NCI-H510A (cell line): ENCODE results near the gene INPP5A.
"Not testable (repeated sequence)": the region's sequence is repeated elsewhere in the genome, so short reads cannot be mapped to it uniquely, and the experiment has no call there.

Source experiments
- DNase-seq: peaks from one replicate; lab custom pipeline; 2025; lab: John Stamatoyannopoulos, UW

Gene INPP5A

GRCh38 chr10:132504501-132505272 is 32.9 kb upstream of the INPP5A start:
- no peak for DNase-seq

GRCh38 chr10:132505546-132505945 is 32.0 kb upstream of the INPP5A start:
- DNase-seq = not testable (repeated sequence)

DNA sequence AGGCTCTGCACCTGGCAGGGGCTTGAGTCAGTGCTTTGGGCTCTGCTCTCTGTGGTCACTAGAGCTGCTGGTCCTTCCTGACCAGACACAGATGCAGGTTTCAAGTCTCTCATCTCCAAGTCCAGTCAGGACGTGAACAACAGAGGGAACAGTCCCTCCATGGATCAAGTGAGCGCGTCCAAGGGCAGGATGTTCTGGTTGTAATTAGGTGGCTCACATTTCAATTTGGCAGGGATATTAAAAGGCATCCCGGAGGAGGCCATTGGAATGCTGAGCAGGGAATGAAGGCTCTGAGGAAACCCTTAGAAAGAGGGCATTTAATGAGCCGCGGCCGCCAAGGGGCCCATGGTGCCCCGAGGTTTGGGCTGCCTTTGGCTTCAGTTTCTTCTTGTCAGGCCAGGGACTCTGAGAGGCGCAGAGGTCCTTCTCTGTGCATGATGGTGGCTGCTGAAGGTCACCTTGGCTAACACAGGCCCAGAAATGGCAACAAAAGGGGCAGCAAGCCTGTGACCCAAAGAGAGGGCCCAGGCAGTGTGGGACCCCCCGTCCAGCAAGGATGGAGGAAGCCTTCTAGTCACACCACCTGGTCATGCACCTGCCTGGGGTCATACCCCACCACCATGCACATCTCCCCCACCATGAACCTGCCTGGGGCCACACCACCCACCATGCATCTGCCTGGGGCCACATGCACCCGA is 30.7 kb upstream of the INPP5A start:
- no peak for DNase-seq

DNA sequence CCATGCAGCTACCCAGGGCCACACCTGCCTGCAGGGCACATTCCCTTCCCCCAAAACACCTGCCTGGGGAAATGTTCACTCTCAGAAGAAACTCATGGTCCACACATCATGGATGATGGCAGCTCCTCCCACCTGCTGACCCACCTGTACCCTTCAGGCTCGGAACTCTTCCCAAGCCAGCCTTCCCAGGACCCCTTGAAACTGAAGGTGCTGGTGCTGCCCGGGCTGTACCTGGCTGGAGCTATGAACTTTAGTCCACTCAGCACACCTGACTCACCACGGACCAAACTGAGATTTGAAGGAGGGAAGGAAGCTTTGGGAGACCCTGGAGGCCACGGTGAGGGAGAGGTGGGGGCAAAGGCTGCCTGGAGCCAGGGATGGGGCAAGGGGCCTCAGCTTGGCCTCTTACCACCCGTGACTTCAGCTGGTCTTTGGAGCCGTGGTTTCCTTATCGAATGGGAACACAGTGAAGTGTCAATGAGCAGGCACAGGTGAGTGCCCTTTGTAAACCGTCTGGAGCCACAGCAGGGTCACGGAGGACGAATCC is 30.1 kb upstream of the INPP5A start:
- no peak for DNase-seq

GRCh38 chr10:132507956-132508490 is 29.6 kb upstream of the INPP5A start:
- DNase-seq = no peak

- DNase-seq = no peak
Observed at GRCh38 chr10:132508581-132509443, 28.8 kb upstream of the INPP5A start.

DNA sequence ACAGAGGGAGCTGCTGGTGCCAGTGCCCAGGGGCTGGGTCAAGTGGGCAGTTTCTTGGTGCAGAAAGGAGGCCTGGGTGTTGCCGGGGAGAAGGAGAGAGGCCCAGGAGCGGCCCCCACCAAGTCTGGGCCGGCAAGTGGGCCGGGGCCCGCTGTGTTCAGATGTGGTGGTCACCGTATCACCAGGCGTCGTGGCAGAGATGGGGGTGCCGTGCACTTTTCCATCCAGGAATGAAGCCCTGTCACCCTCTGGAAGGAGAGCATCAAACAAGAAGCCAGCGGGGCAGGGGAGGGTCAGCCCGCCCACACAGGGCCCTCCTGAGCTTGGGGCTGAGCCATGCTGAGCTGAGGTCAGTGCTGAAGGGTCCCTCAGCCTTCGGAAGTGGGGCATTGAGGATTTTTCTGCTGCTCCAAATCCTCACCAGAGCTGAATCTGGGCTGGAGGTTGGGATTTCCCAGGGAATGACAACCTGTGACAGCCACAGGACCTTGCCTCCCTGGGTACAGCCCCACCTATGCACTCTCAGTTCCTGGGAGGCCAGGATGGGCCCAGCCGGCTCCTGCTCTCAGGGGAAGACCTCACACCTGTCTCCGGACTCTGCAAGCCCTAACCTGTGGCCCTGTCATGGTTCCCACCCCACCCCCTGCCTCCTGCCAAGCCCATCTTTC is 27.9 kb upstream of the INPP5A start:
- DNase-seq = no peak

GRCh38 chr10:132510174-132510611 is 27.4 kb upstream of the INPP5A start:
- DNase-seq = no peak

- no peak for DNase-seq
Observed at GRCh38 chr10:132511121-132512051, 26.2 kb upstream of the INPP5A start.

DNA sequence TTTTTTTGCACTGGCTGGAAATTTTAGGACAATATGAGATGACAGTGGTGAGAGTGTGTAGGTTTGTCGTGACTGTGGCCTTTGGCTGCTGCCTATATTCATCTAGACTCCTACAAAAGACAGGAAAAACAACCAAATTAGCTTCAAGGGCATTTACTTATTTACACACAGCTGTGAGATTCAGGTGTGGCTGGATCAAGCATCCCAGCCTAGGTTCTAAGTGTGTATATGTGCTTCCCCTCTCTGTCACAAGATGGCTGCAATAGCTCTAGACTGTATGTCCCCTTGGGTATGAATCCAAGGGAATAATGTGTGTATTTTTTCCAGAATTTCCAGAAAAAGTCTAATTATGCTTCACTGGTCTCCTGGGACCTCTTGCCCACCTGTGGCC is 25.5 kb upstream of the INPP5A start:
- no peak for DNase-seq

DNA sequence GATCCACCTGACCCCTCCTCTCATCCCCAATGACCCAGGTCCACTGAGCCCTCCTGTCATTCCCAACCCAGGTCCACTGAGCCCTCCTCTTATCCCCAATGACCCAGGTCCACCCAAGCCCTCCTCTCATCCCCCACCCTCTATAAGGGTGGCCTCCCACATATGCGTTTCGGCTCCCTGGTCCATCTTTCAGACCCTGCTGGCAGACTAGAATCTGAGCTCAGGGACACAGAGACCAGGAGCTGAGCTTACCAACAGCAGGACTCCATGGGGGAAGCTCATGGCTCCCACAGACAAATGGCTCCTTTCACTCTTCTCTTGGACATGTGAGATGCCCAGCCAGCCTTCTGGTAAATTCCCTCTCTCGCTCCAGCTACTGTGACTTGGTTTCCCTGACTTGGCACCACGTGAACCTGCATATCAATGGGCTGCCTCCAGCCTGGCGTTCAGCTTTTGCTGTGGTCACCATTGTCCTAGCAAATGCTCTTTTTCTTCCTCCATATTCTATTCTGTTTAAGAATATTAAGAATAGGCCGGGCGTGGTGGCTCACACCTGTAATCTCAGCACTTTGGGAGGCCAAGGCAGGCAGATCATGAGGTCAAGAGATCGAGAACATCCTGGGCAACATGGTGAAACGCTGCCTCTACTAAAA is 24.8 kb upstream of the INPP5A start:
- DNase-seq = no peak

DNA sequence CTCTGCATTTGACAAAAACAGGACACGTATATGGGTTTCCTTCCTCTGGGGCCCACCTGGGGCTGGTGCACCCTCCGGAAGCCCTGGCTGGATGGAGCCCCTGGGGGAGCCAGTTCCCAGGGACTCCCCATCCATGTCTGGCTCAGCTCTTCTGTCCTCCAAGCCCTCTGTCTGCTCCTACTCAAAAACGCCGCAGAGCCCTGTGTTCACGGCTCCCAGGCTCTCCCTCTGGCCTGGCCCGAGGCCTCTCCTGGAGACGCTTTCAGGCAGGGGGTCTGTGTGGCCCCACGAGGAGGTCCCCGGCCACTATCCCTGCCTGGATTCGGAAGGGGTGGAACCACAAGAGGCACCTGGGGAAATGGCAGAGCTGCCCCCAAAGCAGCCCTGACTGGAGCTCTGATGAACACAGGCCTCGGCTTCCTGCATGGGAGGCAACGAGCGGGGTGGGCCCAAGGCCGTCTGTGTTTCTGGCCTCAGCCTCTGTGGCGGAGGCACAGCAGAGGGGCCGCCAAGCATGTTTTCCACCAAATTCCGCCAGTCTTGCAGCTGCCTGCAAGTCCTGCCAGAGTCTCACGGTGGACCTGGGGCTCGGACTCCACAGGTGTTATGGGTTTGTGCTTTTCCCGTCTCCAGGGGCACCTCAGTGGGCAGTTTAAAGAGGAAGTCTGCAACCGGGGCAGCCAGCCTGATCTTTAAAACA is 22.6 kb upstream of the INPP5A start:
- DNase-seq = no peak

- no peak for DNase-seq
Observed at GRCh38 chr10:132515811-132516726, 21.5 kb upstream of the INPP5A start.

DNA sequence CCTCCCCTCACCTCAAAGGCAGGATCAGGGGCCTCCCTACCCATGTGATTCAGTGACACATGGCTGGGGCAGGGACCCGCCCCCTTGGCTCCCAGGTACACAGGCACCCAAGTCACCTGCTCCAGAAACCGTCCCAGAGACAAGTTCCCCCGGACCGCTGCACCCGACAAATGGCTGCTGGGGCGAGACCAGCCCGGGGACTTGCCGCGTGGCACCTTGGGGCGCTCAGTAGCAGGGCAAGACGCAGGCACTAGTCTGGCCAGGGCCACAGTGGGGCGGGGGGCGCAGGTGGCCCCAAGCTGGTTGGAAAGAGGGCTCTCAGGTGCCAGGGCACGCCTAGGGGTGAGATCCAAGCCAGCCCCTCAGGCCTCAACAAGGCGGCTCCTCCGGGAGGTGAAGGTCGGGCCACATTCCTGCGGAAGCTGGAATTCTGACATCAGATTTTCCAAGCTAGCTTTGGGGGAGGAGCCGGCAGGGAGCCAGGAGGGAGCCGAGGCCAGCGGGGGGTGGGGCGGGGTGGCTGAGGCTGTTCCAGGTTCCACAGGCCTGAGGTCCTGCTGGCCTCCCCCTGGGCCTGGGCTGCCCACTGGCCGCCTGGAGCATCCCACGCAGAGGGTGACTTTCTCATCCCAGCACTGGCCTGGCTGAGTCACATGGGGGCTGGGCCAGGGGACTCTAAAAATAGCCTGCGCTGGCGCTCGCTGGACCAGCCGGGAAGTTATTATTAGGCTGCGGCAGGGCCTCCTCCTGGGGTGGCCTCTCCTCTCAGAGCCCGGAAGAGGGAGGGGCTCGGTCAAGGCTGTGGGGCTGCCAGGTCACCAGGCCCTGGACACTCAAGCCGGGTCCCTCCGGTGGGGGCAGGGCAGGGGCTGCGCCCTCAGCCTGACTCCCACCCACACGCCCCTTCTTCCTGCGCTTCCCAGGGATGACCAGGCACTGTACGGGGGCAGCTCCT is 20.5 kb upstream of the INPP5A start:
- DNase-seq = no peak

- DNase-seq = no peak
Observed at GRCh38 chr10:132517951-132518521, 19.6 kb upstream of the INPP5A start.

- DNase-seq = no peak
Observed at GRCh38 chr10:132518572-132519381, 18.8 kb upstream of the INPP5A start.
